ENCODE measurements around the gene GTF3C6.
"Not testable (repeated sequence)": the region's sequence is repeated elsewhere in the genome, so short reads cannot be mapped to it uniquely, and the experiment has no call there.

GTF3C6 gene

DNA sequence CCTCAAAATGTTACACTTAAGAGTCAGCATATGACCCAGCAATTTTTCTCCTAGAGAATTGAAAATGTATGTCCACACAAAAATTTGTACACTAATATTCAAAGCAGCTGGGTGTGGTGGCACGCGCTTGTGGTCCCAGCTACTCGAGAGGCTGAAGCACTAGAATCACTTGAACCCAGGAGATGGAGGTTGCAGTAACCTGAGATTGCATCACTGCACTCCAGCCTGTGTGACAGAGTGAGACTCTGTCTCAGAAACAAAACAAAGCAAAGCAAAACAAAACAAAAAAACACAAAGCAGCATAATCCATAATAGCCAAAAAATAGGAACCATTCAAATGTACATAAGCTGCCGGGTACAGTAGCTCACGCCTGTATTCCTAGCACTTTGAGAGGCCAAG is 21.7 kb downstream of the GTF3C6 start:
- DNase-seq = no peak

DNA sequence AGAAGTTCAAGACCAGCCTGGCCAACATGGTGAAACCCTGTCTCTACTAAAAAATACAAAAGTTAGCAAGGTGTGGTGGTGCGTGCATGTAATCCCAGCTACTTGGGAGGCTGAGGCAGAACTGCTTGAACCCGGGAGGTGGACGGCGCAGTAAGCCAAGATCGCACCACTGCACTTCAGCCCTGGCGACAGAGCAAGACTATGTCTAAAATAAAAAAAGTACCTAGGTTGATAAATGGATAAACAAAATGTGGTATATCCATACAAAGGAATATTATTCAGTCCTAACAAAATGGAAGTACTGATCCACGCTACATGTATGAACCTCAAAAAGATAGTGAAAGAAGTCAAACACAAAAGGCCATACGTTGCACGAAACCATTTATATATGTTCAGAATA is 22.1 kb downstream of the GTF3C6 start:
- no peak for DNase-seq

DNA sequence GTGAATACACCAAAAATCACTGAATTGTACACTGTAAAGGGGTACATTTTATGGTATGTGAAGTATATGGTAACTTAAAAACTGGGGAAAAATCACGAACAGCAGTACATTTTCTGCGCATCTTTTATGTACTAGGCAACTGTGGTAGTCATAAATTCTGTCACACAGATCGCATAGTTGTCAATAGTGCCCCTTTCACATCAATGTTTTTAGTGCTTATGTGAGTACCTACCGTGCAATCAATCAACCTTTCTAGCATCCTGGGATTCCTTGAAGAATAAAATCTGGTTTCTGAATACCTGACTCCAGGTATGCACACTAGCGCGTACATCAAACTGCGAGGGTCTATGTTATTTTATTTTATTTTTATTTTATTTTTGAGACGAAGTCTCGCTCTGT is 22.7 kb downstream of the GTF3C6 start:
- DNase-seq = no peak

DNA sequence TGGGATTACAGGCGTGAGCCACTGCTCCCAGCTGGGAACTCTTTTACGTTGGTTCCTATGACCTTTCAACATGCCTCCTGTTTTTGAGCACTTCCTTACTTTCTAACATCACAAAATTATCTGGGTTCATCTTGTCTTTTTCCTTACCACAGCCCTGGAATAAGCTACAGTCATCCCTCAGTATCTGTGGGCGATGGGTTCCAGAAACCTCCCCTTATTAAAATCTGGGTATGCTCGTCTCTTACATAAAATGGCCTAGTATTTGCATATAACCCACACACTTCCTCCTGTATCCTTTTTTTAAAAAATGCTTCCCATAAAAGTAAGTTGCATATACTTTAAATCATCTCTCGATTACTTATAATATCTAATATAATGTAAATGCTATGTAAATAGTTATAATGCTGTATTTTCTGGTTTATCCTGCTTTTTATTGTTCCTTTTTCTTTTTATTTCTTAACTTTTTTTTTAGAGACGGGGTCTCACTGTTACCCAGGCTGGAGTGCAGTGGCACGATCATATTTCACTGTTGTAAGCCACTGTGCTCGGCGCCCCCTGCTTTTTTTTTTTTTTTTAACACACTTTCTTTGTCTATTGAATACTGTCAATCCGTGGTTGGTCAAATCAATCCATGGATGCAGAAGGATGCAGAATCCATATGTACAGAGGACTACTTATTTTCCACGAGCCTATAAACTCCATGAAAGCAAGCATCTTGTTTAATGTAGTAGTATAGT is 32.5 kb downstream of the GTF3C6 start:
- DNase-seq = no peak

DNA sequence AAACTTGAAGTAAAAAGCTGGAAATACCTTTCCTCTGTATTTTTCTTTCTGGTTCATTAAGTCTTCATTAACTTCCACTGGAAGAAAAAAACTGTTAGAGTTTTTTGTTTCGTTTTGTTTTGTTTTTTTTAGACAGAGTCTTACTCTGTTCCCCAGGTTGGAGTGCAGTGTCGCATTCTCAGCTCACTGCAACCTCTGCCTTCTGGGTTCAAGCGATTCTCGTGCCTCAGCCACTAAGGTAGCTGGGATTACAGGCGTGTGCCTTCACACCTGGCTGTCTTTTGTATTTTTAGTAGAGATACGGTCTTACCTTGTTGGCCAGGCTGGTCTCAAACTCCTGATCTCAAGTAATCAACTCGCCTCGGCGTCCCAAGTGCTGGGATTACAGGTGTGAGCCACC is 38.2 kb downstream of the GTF3C6 start:
- no peak for DNase-seq

DNA sequence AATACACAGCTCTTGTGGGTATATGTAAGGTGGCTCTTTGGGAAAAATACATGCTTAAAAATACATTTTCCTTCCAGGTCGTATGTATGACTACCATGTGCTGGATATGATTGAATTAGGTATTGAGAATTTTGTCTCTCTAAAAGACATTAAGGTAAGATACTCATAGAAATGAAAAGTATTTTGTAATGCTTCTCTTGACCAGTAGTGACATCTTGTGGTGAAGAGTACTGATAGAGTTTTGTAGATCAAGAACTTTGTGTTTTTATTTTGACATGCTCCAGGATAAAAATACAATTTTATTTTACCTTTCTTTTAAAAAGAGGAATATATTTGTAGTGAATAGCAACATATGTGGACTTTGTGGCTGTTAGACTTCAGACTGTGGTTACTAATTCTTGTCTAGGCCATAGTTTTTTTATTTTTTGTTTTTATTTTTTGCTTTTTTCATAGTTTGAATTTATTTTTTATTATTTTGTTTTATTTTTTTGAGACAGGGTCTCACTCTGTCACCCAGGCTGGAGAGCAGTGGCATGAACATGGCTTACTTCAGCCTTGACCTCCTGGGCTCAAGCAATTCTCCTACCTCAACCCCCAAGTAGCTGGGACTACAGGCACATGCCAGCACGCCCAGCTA is 41.2 kb downstream of the GTF3C6 start:
- DNase-seq = no peak

DNA sequence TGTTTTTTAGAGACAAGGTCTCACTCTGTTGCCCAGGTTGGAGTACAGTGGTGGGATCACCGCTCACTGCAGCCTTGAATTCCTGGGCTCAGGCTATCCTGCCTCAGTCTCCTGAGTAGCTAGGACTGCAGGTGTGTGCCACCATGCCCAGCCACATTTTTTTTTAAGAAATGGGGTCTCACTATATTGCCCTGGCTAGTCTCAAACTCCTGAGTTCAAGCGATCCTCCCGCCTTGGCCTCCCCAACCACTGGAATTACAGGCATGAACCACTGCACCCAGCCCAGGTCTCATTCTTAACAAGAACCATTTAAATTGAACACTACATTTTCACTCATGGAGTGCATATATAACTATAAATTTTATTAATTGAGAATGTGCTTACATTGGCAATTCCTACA is 43.8 kb downstream of the GTF3C6 start:
- no peak for DNase-seq

DNA sequence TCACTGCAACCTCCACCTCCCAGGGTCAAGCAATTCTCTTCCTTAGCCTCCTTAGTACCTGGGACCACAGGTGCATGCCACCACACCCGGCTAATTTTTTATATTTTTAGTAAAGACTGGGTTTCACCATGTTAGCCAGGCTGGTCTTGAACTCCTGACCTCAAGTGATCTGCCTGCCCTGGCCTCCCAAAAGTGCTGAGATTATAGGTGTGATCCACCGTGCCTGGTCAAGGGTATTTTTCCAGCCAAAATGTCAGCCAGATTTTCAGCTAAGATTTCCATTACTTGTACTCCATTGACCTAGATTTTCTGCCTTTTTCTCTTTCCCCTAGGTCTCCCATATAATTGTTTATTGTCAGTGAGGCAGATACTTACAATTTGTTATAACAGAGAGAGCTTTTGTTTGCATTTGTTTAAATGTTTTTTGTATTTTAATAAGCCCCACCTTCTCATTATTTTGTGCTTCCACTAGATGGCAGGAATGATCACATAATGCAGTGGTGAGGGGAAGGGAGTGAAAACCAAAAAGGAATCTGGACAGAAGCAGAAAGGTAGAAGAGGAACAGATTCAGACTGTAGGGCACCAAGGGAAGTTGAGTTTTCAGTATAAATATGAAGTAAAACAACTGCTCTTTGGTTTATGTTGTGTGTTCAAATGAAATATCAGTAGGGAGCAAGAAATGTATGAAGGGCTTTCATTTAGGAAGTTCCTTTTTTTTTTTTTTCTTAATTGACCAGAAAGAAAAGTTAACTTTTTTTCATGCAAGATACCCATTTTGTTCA is 53.0 kb downstream of the GTF3C6 start:
- no peak for DNase-seq

DNA sequence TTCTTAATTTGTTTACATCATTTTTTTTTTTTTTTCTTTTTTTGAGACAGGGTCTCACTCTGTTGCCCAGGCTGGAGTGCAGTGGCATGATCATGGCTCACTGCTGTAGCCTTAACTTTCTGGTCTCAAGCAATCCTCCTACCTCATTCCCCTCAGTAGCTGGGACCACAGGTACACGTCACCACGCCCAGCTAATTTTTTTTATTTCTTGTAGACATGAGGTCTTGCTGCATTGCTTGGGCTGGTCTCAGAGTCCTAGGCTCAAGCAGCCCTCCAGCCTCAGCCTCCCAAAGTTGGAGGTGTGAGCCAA is 53.6 kb downstream of the GTF3C6 start:
- DNase-seq = no peak

DNA sequence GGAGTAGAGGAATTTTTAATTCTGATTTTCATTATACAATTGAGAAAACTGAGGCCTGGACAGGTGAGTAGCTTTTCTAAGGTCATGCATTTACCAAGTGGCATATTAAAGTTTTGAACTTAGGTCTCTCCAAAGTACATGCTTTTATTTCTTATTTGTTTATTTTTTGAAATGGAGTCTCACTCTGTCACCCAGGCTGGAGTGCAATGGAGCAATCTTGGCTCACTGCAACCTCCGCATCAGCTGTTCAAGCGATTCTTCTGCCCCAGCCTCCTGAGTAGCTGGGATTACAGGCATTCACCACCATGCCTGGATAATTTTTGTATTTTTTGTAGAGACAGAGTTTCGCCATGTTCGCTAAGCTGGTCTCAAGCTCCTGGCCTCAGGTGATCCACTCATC is 54.0 kb downstream of the GTF3C6 start:
- not testable (repeated sequence) for DNase-seq

DNA sequence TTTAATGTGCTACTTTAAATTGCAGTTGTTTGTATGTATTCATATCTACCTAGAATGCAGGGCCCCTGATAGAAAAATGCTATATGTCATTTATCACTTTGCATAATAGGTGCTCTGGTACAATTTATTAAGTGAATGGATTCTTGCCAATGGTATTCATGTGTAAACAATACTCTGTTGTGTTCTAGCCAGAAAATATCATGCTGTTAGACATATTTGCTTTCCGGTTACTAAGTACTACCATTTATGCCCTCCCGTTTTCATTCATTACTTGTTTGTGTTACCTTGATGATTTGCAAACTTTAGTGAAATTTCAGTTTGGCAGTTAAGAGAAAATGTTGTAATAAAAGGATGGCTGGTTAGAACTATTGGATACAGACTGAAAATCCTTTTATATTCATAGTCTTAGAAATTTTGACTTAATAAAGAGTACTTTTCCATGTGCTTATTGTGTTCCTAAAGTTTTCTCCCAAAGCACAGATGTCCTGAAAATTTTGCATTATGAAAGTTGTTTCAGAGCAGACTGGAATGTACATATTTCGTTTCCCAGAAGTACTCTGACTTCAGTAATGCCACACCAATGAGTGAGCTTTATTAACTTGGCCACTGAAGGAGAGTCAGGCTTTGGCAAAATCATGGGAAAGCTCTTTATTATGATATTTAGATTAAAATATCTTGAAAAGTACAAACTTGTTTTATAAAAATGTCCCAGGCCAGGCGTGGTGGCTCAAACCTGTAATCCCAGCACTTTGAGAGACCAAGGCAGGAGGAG is 54.8 kb downstream of the GTF3C6 start:
- DNase-seq = no peak

DNA sequence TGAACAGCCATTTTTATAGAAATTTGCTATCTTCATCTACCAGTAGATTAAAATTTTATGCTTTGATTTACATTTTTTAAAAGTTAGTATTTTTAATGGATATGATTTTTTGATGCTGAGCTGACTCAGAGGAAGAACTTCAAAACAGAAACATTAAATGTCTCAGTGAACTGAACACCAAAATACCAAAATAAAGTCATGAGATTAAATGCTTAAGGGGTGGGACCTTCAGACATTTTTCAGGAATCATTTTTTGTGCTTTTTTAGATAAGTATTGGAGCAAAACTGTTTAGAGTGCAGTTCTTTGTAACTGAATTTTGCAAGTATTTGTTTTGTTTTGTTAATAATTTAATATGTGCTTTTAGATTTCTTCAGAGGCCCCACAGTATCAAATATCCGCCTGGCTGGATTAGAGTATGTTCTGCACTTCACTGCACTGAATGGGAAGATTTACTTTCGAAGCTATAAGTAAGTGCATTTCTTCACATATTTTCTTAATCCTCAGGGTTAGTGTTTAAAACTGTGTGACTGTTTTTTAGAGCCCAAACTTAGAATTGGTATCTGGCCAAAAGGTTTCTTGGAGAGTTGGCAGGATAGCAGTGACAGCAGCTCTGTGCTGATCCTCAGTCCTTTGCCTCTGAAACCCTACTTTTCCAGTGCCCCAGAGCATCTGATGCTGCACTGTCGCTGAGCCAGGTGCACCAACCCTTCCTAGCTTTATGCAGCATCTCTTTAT is 57.1 kb downstream of the GTF3C6 start:
- no peak for DNase-seq

DNA sequence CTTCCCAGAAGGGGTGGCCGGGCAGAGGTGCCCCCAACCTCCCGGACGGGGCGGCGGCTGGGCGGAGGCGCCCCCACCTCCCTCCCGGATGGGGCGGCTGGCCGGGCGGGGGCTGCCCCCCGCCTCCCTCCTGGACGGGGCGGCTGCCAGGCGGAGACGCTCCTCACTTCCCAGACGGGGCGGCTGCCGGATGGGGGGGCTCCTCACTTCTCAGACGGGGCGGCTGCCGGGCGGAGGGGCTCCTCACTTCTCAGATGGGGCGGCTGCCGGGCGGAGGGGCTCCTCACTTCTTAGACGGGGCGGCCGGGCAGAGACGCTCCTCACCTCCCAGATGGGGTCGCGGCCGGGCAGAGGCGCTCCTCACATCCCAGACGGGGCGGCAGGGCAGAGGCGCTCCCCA is 58.7 kb downstream of the GTF3C6 start:
- not testable (repeated sequence) for DNase-seq

Data from NCI-H1417 treated with DMSO at 0.1 percent for 48 hours (cell line).